ENCODE data around the gene KCNMA1.

DNA sequence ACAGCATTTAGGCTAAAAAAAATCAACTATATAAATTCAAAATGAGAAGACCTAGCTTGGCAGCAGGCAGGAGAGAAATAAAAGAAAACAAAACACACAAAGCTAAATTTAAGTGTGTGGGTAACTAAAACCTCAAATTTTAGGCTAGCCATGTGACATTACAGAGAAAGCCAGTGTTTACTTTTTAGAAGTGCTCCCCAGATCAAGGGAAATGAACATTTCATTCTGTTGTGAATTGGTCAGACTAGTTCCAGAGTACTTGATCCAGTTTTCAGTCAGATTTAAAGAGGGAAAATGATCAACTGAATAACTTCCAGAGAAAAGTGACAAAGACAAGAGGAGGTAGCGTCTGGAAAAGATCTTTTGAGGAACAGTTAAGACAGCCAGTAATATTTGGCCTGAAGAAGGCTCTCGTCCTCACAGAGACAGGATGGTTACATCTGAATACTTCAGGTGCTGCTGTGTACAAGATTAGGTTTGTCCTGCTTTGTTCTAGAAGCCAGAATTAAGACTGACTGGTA is 563.4 kb downstream of the KCNMA1 start:
- TF ChIP-seq TBL1XR1 (IDR thresholded peaks at IDR 0.05; ENCODE audit: low read depth, low read length), result no peak
- TF ChIP-seq SREBF2 (IDR thresholded peaks at IDR 0.05; ENCODE audit: low read length), result no peak
- no peak for TF ChIP-seq EZH2 (IDR thresholded peaks at IDR 0.05; ENCODE audit: borderline replicate concordance, control insufficient read depth, low read depth, low read length)
- no peak for TF ChIP-seq ZNF24 (IDR thresholded peaks at IDR 0.05)
- TF ChIP-seq, protein P1, sequence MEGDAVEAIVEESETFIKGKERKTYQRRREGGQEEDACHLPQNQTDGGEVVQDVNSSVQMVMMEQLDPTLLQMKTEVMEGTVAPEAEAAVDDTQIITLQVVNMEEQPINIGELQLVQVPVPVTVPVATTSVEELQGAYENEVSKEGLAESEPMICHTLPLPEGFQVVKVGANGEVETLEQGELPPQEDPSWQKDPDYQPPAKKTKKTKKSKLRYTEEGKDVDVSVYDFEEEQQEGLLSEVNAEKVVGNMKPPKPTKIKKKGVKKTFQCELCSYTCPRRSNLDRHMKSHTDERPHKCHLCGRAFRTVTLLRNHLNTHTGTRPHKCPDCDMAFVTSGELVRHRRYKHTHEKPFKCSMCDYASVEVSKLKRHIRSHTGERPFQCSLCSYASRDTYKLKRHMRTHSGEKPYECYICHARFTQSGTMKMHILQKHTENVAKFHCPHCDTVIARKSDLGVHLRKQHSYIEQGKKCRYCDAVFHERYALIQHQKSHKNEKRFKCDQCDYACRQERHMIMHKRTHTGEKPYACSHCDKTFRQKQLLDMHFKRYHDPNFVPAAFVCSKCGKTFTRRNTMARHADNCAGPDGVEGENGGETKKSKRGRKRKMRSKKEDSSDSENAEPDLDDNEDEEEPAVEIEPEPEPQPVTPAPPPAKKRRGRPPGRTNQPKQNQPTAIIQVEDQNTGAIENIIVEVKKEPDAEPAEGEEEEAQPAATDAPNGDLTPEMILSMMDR (IDR thresholded peaks at IDR 0.05 in 2 of 3, conservative IDR thresholded peaks at IDR 0.05 in 1 of 3; ENCODE audit: control insufficient read depth in 2 of 3, extremely low read depth in 1 of 3, insufficient read depth in 1 of 3, low read depth in 3 of 3, low read length in 3 of 3), result no peak
